PC-9 (cell line): Measurements from ENCODE around the gene DNAI2.

Experiments
- EZH2 ChIP-seq: fragments of 200-600 bp; sonication (generic); IDR thresholded peaks from 2 replicates; pipeline ENCODE4 v1.8.0; 2017; ENCODE audit warnings: antibody characterized with exemption, low read depth
- TF ChIP-seq, protein P1 (sequence below): fragments of 200-600 bp; sonication (generic); conservative IDR thresholded peaks from 2 replicates; pipeline ENCODE4 v1.6.1; 2017; ENCODE audit warnings: mixed run types, antibody characterized with exemption, mild to moderate bottlenecking, moderate library complexity

DNA sequence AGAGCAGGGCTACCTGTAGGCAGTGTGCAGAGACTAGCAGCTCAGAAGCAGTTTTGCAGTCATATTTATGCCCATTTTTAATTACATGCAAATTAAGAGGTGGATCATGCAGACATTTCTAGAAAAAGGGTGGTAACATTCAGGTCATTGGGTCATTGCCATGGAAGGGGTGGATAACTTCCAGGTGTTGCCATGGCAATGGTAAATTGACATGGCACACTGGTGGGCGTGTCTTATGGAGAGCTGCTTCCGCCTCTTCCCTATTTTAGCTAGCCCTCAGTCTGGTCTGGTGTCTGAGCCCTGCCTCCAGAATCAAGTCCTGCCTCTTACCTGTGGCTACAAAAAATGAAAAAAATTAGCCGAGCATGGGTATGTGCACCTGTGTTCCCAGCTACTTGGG, 2.8 kb upstream of the DNAI2 start:
- TF ChIP-seq, protein P1, sequence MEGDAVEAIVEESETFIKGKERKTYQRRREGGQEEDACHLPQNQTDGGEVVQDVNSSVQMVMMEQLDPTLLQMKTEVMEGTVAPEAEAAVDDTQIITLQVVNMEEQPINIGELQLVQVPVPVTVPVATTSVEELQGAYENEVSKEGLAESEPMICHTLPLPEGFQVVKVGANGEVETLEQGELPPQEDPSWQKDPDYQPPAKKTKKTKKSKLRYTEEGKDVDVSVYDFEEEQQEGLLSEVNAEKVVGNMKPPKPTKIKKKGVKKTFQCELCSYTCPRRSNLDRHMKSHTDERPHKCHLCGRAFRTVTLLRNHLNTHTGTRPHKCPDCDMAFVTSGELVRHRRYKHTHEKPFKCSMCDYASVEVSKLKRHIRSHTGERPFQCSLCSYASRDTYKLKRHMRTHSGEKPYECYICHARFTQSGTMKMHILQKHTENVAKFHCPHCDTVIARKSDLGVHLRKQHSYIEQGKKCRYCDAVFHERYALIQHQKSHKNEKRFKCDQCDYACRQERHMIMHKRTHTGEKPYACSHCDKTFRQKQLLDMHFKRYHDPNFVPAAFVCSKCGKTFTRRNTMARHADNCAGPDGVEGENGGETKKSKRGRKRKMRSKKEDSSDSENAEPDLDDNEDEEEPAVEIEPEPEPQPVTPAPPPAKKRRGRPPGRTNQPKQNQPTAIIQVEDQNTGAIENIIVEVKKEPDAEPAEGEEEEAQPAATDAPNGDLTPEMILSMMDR, result no peak
- TF ChIP-seq EZH2, result no peak
